ACC112 (cell line): ENCODE results near the gene CARD6.
"Not testable (repeated sequence)": the region's sequence is repeated elsewhere in the genome, so short reads cannot be mapped to it uniquely, and the experiment has no call there.

Experiments used
- H2AFZ ChIP-seq: fragments of 200-600 bp; sonication (generic); one replicate; pipeline ENCODE4 v1.6.0; 2017; ENCODE audit warnings: antibody characterized with exemption, low read length; ENCODE audit not compliant: unreplicated experiment
- H3K27ac ChIP-seq: fragments of 200-600 bp; sonication (generic); 2 replicates; pipeline ENCODE4 v1.5.1; 2014; ENCODE audit warnings: low read depth, mild to moderate bottlenecking, antibody characterized with exemption, low read length, moderate library complexity
- H3K27me3 ChIP-seq: fragments of 200-600 bp; sonication (generic); 2 replicates; pipeline ENCODE4 v1.6.1; 2014; ENCODE audit warnings: mild to moderate bottlenecking, antibody characterized with exemption, low read length, moderate library complexity, mixed read lengths; ENCODE audit not compliant: insufficient read depth
- H3K36me3 ChIP-seq: fragments of 200-600 bp; sonication (generic); 2 replicates; pipeline ENCODE4 v1.6.1; 2016; ENCODE audit warnings: mild to moderate bottlenecking, antibody characterized with exemption, low read length, moderate library complexity, mixed read lengths; ENCODE audit not compliant: insufficient read depth
- H3K4me1 ChIP-seq: fragments of 200-600 bp; sonication (generic); one replicate; pipeline ENCODE4 v1.6.1; 2016; ENCODE audit warnings: low read length, mixed read lengths; ENCODE audit not compliant: insufficient read depth, unreplicated experiment, control insufficient read depth
- H3K4me3 ChIP-seq: fragments of 200-600 bp; sonication (generic); 2 replicates; pipeline ENCODE4 v1.5.1; 2014; ENCODE audit warnings: mild to moderate bottlenecking, low read depth, low read length
- H3K79me2 ChIP-seq: fragments of 200-600 bp; sonication (generic); one replicate; pipeline ENCODE4 v1.6.0; 2016; ENCODE audit warnings: low read length; ENCODE audit not compliant: control insufficient read depth, unreplicated experiment, insufficient read depth

CARD6 gene

GRCh38 chr5:40875958-40876357, 34.8 kb downstream of the CARD6 start:
- H2AFZ ChIP-seq = no peak overlapping the region
- no peaks in the 10 kb centered on the region for H3K27me3 ChIP-seq
- no peak overlapping the region for H3K4me3 ChIP-seq
- no peak overlapping the region for H3K27ac ChIP-seq
- H3K4me1 ChIP-seq = no peaks in the 10 kb centered on the region
- H3K36me3 ChIP-seq = no peaks in the 10 kb centered on the region
- no peaks in the 10 kb centered on the region for H3K79me2 ChIP-seq

- no peaks in the 10 kb centered on the region for H3K27me3 ChIP-seq
Observed at GRCh38 chr5:40877371-40877988, 36.3 kb downstream of the CARD6 start.

GRCh38 chr5:40879163-40879942, 38.2 kb downstream of the CARD6 start:
- Histone ChIP-seq H3K79me2 (no peaks in the 10 kb centered on the region), H3K4me1 (no peaks in the 10 kb centered on the region), H3K4me3 (no peak overlapping the region), H2AFZ (peak overlapping the region; percentile 95), H3K27ac (no peak overlapping the region), H3K27me3 (no peaks in the 10 kb centered on the region), H3K36me3 (no peaks in the 10 kb centered on the region)

More at GRCh38 chr5:40877371-40877988, 36.3 kb downstream of the CARD6 start:
- H2AFZ ChIP-seq = no peak overlapping the region
- no peaks in the 10 kb centered on the region for H3K79me2 ChIP-seq
- no peaks in the 10 kb centered on the region for H3K4me1 ChIP-seq
- no peak overlapping the region for H3K27ac ChIP-seq
- H3K36me3 ChIP-seq = no peaks in the 10 kb centered on the region
- no peak overlapping the region for H3K4me3 ChIP-seq

- Histone ChIP-seq H3K27ac (no peak overlapping the region), H3K27me3 (no peaks in the 10 kb centered on the region), H3K79me2 (no peaks in the 10 kb centered on the region), H3K4me3 (no peak overlapping the region), H3K4me1 (no peaks in the 10 kb centered on the region), H2AFZ (no peak overlapping the region), H3K36me3 (no peaks in the 10 kb centered on the region)
Observed at GRCh38 chr5:40882291-40882690, 41.1 kb downstream of the CARD6 start.

- H3K4me1 ChIP-seq, H3K79me2 ChIP-seq, H3K4me3 ChIP-seq, H2AFZ ChIP-seq, H3K27me3 ChIP-seq, H3K27ac ChIP-seq, H3K36me3 ChIP-seq: not testable (repeated sequence)
Observed at GRCh38 chr5:40883051-40883450, 41.9 kb downstream of the CARD6 start.

GRCh38 chr5:40895440-40896425, 54.6 kb downstream of the CARD6 start:
- H3K4me1 ChIP-seq, H3K27ac ChIP-seq, H3K79me2 ChIP-seq, H3K27me3 ChIP-seq, H3K36me3 ChIP-seq, H3K4me3 ChIP-seq, H2AFZ ChIP-seq: not testable (repeated sequence)

- Histone ChIP-seq H2AFZ (peak overlapping the region; percentile 44), H3K27ac (peak overlapping the region; percentile 18; the same call in 1 of the 2 replicates), H3K36me3 (no peaks in the 10 kb centered on the region), H3K27me3 (no peaks in the 10 kb centered on the region), H3K79me2 (no peaks in the 10 kb centered on the region), H3K4me3 (no peak overlapping the region), H3K4me1 (peaks cover 6% of the 10 kb centered on the region)
Observed at GRCh38 chr5:40904205-40904993, 63.2 kb downstream of the CARD6 start.

GRCh38 chr5:40904994-40905306, 63.8 kb downstream of the CARD6 start:
- no peaks in the 10 kb centered on the region for H3K79me2 ChIP-seq
- H3K27me3 ChIP-seq = no peaks in the 10 kb centered on the region
- peak overlapping the region; percentile 18; the same call in 1 of the 2 replicates for H3K27ac ChIP-seq
- peak overlapping the region; percentile 44 for H2AFZ ChIP-seq
- H3K4me1 ChIP-seq = peaks cover 6% of the 10 kb centered on the region
- H3K36me3 ChIP-seq = no peaks in the 10 kb centered on the region
- no peak overlapping the region for H3K4me3 ChIP-seq

- no peaks in the 10 kb centered on the region for H3K27me3 ChIP-seq
- H3K27ac ChIP-seq = no peak overlapping the region
- no peak overlapping the region for H3K4me3 ChIP-seq
- no peaks in the 10 kb centered on the region for H3K36me3 ChIP-seq
- no peak overlapping the region for H2AFZ ChIP-seq
- H3K79me2 ChIP-seq = no peaks in the 10 kb centered on the region
- peaks cover 6% of the 10 kb centered on the region for H3K4me1 ChIP-seq
Observed at GRCh38 chr5:40906351-40906751, 65.2 kb downstream of the CARD6 start.

- peak within 1 kb of the TSS; percentile 16 for H2AFZ ChIP-seq
- H3K4me1 ChIP-seq = peaks cover 9% of the 10 kb centered on the region
- H3K27ac ChIP-seq = no peak within 1 kb of the TSS
- no peaks in the 10 kb centered on the region for H3K36me3 ChIP-seq
- no peaks in the 10 kb centered on the region for H3K27me3 ChIP-seq
- H3K79me2 ChIP-seq = no peaks in the 10 kb centered on the region
- no peak within 1 kb of the TSS for H3K4me3 ChIP-seq
Observed at GRCh38 chr5:40909264-40909663, 68.1 kb downstream of the CARD6 start, which contains the start of gene C7. C7 (plus strand) TSS chr5:40909497; CDS start chr5:40909611, 114 bp downstream.
